Osteocyte (in vitro differentiated cells): ENCODE measurements around the gene ZFAND2B. TPM values are rescaled to one million over a fixed set of nuclear protein-coding genes. Genes with fewer than 3 reads are reported as not detected.

Experiments
- DNase-seq: peaks from one replicate; pipeline ENCODE4 v3.0.0; 2021; ENCODE audit warnings: mixed read lengths; ENCODE audit not compliant: unreplicated experiment; ENCODE audit errors: extremely low spot score
- H3K27ac Mint-ChIP-seq: one replicate; pipeline ENCODE4 v1.8.0; 2021; ENCODE audit warnings: mild to moderate bottlenecking, mixed read lengths; ENCODE audit not compliant: unreplicated experiment
- H3K27me3 Mint-ChIP-seq: one replicate; pipeline ENCODE4 v1.8.0; 2021; ENCODE audit warnings: mixed read lengths; ENCODE audit not compliant: unreplicated experiment
- H3K36me3 Mint-ChIP-seq: one replicate; pipeline ENCODE4 v1.8.0; 2021; ENCODE audit warnings: mixed read lengths; ENCODE audit not compliant: unreplicated experiment
- H3K4me1 Mint-ChIP-seq: one replicate; pipeline ENCODE4 v1.8.0; 2021; ENCODE audit warnings: mixed read lengths; ENCODE audit not compliant: unreplicated experiment
- H3K4me3 Mint-ChIP-seq: one replicate; pipeline ENCODE4 v1.8.0; 2021; ENCODE audit warnings: mild to moderate bottlenecking, moderate library complexity, mixed read lengths; ENCODE audit not compliant: unreplicated experiment
- H3K9me3 Mint-ChIP-seq: one replicate; pipeline ENCODE4 v1.8.0; 2021; ENCODE audit warnings: mixed read lengths; ENCODE audit not compliant: unreplicated experiment
- CTCF ChIP-seq: fragments of 200-600 bp; sonication (generic); IDR thresholded peaks from 2 replicates; pipeline ENCODE4 v1.5.0; 2021; ENCODE audit warnings: antibody characterized with exemption, mild to moderate bottlenecking, moderate library complexity
- total RNA-seq: library from RNA; stranded (reverse); gene quantifications from 2 replicates; pipeline ENCODE4 v1.2.1, GENCODE V29; 2021

Gene ZFAND2B
- total RNA-seq, 1 donor from 2014 or later = 31.4 TPM

GRCh38 chr2:219245899-219246230 lies 39.3 kb downstream of the ZFAND2B start:
- H3K4me1 Mint-ChIP-seq = peaks cover 38% of the 10 kb centered on the region
- no peak for TF ChIP-seq CTCF
- H3K9me3 Mint-ChIP-seq = no peaks in the 10 kb centered on the region
- peak overlapping the region; percentile 96 for H3K27ac Mint-ChIP-seq
- H3K4me3 Mint-ChIP-seq = peak overlapping the region; percentile 85
- H3K27me3 Mint-ChIP-seq = no peaks in the 10 kb centered on the region
- DNase-seq = no peak
- no peaks in the 10 kb centered on the region for H3K36me3 Mint-ChIP-seq

GRCh38 chr2:219246559-219246958 lies 40.0 kb downstream of the ZFAND2B start:
- Mint-ChIP-seq H3K27ac (peak overlapping the region; percentile 41), H3K9me3 (no peaks in the 10 kb centered on the region), H3K27me3 (no peaks in the 10 kb centered on the region), H3K4me1 (peaks cover 45% of the 10 kb centered on the region), H3K36me3 (no peaks in the 10 kb centered on the region), H3K4me3 (peak overlapping the region; percentile 85)
- no peak for TF ChIP-seq CTCF
- DNase-seq = no peak

- Mint-ChIP-seq H3K4me3 (no peak overlapping the region), H3K4me1 (peaks cover 55% of the 10 kb centered on the region), H3K27me3 (peaks cover 3% of the 10 kb centered on the region), H3K27ac (peak overlapping the region; percentile 52), H3K9me3 (no peaks in the 10 kb centered on the region), H3K36me3 (no peaks in the 10 kb centered on the region)
- DNase-seq = no peak
- no peak for TF ChIP-seq CTCF
Measured at GRCh38 chr2:219247678-219248642, 41.4 kb downstream of the ZFAND2B start.

GRCh38 chr2:219248845-219249202 lies 42.2 kb downstream of the ZFAND2B start:
- H3K9me3 Mint-ChIP-seq = no peaks in the 10 kb centered on the region
- no peak for DNase-seq
- peaks cover 3% of the 10 kb centered on the region for H3K27me3 Mint-ChIP-seq
- no peak for TF ChIP-seq CTCF
- H3K36me3 Mint-ChIP-seq = no peaks in the 10 kb centered on the region
- H3K4me3 Mint-ChIP-seq = no peak overlapping the region
- H3K4me1 Mint-ChIP-seq = peaks cover 62% of the 10 kb centered on the region
- H3K27ac Mint-ChIP-seq = peak overlapping the region; percentile 94

- no peaks in the 10 kb centered on the region for H3K9me3 Mint-ChIP-seq
- H3K4me3 Mint-ChIP-seq = peak overlapping the region; percentile 7
- H3K36me3 Mint-ChIP-seq = no peaks in the 10 kb centered on the region
- DNase-seq = no peak
- H3K27ac Mint-ChIP-seq = peak overlapping the region; percentile 94
- TF ChIP-seq CTCF = no peak
- H3K27me3 Mint-ChIP-seq = peaks cover 3% of the 10 kb centered on the region
- peaks cover 62% of the 10 kb centered on the region for H3K4me1 Mint-ChIP-seq
Measured at GRCh38 chr2:219249203-219249980, 42.8 kb downstream of the ZFAND2B start.
